ENCODE data around the gene LAMB1.
A peak's percentile ranks its signal among the peaks of the same experiment; 100 is the strongest.
"Not testable (repeated sequence)": the region's sequence is repeated elsewhere in the genome, so short reads cannot be mapped to it uniquely, and the experiment has no call there.

Gene LAMB1

GRCh38 chr7:107967420-107967819, 35.5 kb downstream of the LAMB1 start:
- DNase-seq, result no peak

- no peak for DNase-seq
Observed at GRCh38 chr7:107966711-107967110, 36.2 kb downstream of the LAMB1 start.

GRCh38 chr7:107964510-107964909, 38.5 kb downstream of the LAMB1 start:
- no peak for DNase-seq

- no peak for DNase-seq
Observed at GRCh38 chr7:107962817-107963216, 40.1 kb downstream of the LAMB1 start.

GRCh38 chr7:107961405-107961804, 41.6 kb downstream of the LAMB1 start:
- DNase-seq, result no peak

- no peak for DNase-seq
Observed at GRCh38 chr7:107960272-107960671, 42.7 kb downstream of the LAMB1 start.

- DNase-seq, result no peak
Observed at GRCh38 chr7:107959527-107959898, 43.4 kb downstream of the LAMB1 start.

GRCh38 chr7:107958764-107959526, 44.0 kb downstream of the LAMB1 start:
- no peak for DNase-seq

- DNase-seq, result no peak
Observed at GRCh38 chr7:107957436-107957835, 45.5 kb downstream of the LAMB1 start.

- DNase-seq, result not testable (repeated sequence)
Observed at GRCh38 chr7:107956950-107957349, 46.0 kb downstream of the LAMB1 start.

GRCh38 chr7:107955394-107955793, 47.6 kb downstream of the LAMB1 start:
- DNase-seq, result no peak

- DNase-seq, result no peak
Observed at GRCh38 chr7:107953924-107954303, 49.0 kb downstream of the LAMB1 start.

- no peak for DNase-seq
Observed at GRCh38 chr7:107953265-107953923, 49.6 kb downstream of the LAMB1 start.

GRCh38 chr7:107951896-107952295, 51.1 kb downstream of the LAMB1 start:
- DNase-seq, result no peak

GRCh38 chr7:107951172-107951787, 51.7 kb downstream of the LAMB1 start:
- DNase-seq, result peak; percentile 35

GRCh38 chr7:107949443-107949935, 53.5 kb downstream of the LAMB1 start:
- DNase-seq, result no peak

GRCh38 chr7:107948645-107949442, 54.1 kb downstream of the LAMB1 start:
- DNase-seq, result no peak

GRCh38 chr7:107946881-107947280, 56.1 kb downstream of the LAMB1 start:
- no peak for DNase-seq

- DNase-seq, result no peak
Observed at GRCh38 chr7:107946451-107946850, 56.5 kb downstream of the LAMB1 start.

GRCh38 chr7:107945332-107945731, 57.6 kb downstream of the LAMB1 start:
- no peak for DNase-seq

GRCh38 chr7:107944411-107945169, 58.4 kb downstream of the LAMB1 start:
- DNase-seq, result no peak

- no peak for DNase-seq
Observed at GRCh38 chr7:107943018-107943417, 59.9 kb downstream of the LAMB1 start.
